ENCODE measurements around the gene ST6GAL1.
A peak's percentile ranks its signal among the peaks of the same experiment; 100 is the strongest.

Gene ST6GAL1

GRCh38 chr3:186937017-186937875 is 6.9 kb downstream of the ST6GAL1 start:
- no peak overlapping the region for H2BK5ac ChIP-seq (ENCODE audit: low read depth, low read length, poor library complexity, severe bottlenecking)
- H3K14ac ChIP-seq (ENCODE audit: low read length in 2 of 2) = no peak overlapping the region
- no peak overlapping the region for H4K8ac ChIP-seq (ENCODE audit: low read length)
- H3K4me1 ChIP-seq (ENCODE audit: control insufficient read depth, insufficient read depth, low read depth, low read length) = peaks cover 8% of the 10 kb centered on the region
- H2BK12ac ChIP-seq (ENCODE audit: low read length in 2 of 2) = peak overlapping the region in 1 of 2 experiments; percentile 52
- no peak overlapping the region for H3K23ac ChIP-seq (ENCODE audit: low read length in 2 of 2)
- H3K9me3 ChIP-seq (ENCODE audit: control insufficient read depth, low read length) = no peaks in the 10 kb centered on the region
- H3K4me2 ChIP-seq (ENCODE audit: low read length, poor library complexity, severe bottlenecking) = no peak overlapping the region
- WGBS = 96% methylated on average over 9 of the region's 10 CpGs
- no peak overlapping the region for H3K4me3 ChIP-seq (ENCODE audit: insufficient read depth in 1 of 2, low read depth in 1 of 2, low read length in 2 of 2)
- no peak overlapping the region for H2AK5ac ChIP-seq (ENCODE audit: low read length, severe bottlenecking)
- no peak for DNase-seq
- H3K4ac ChIP-seq (ENCODE audit: low read depth in 1 of 2, low read length in 2 of 2) = no peak overlapping the region
- no peak overlapping the region for H3K27ac ChIP-seq (ENCODE audit: low read length, poor library complexity, severe bottlenecking)
- H2AFZ ChIP-seq (ENCODE audit: low read depth, low read length) = no peak overlapping the region
- peaks cover 42% of the 10 kb centered on the region for H3K79me1 ChIP-seq (replicated peaks; ENCODE audit: low read length, poor library complexity, severe bottlenecking)
- H3K36me3 ChIP-seq (ENCODE audit: control insufficient read depth in 1 of 2, insufficient read depth in 2 of 2, low read depth in 1 of 2, low read length in 2 of 2) = no peaks in the 10 kb centered on the region
- peaks cover 0 to 14% of the 10 kb centered on the region in 2 experiments for H3K27me3 ChIP-seq (ENCODE audit: control insufficient read depth in 1 of 2, insufficient read depth in 1 of 2, low read length in 2 of 2)
- no peak overlapping the region for H3K9ac ChIP-seq (ENCODE audit: low read length)
- H4K91ac ChIP-seq (ENCODE audit: low read length) = no peak overlapping the region
- H2BK15ac ChIP-seq (ENCODE audit: low read depth, poor library complexity, severe bottlenecking) = no peak overlapping the region
- no peak overlapping the region for H3K18ac ChIP-seq (ENCODE audit: low read depth in 1 of 2, low read length in 2 of 2)
- H2BK120ac ChIP-seq (ENCODE audit: low read depth, low read length) = no peak overlapping the region

GRCh38 chr3:186938716-186939115 is 8.4 kb downstream of the ST6GAL1 start:
- no peak overlapping the region for H3K4me3 ChIP-seq (ENCODE audit: insufficient read depth in 1 of 2, low read depth in 1 of 2, low read length in 2 of 2)
- no peak overlapping the region for H3K4me2 ChIP-seq (ENCODE audit: low read length, poor library complexity, severe bottlenecking)
- WGBS = 89% methylated on average over 5 of the region's 6 CpGs
- no peak overlapping the region for H3K27ac ChIP-seq (ENCODE audit: low read length, poor library complexity, severe bottlenecking)
- no peak overlapping the region for H3K4ac ChIP-seq (ENCODE audit: low read depth in 1 of 2, low read length in 2 of 2)
- no peak overlapping the region for H3K14ac ChIP-seq (ENCODE audit: low read length in 2 of 2)
- H3K9me3 ChIP-seq (ENCODE audit: control insufficient read depth, low read length) = no peaks in the 10 kb centered on the region
- no peak overlapping the region for H2BK120ac ChIP-seq (ENCODE audit: low read depth, low read length)
- H2BK15ac ChIP-seq (ENCODE audit: low read depth, poor library complexity, severe bottlenecking) = no peak overlapping the region
- no peak overlapping the region for H3K18ac ChIP-seq (ENCODE audit: low read depth in 1 of 2, low read length in 2 of 2)
- H3K79me1 ChIP-seq (replicated peaks; ENCODE audit: low read length, poor library complexity, severe bottlenecking) = peaks cover 39% of the 10 kb centered on the region
- H4K91ac ChIP-seq (ENCODE audit: low read length) = no peak overlapping the region
- no peak overlapping the region for H3K23ac ChIP-seq (ENCODE audit: low read length in 2 of 2)
- H2BK5ac ChIP-seq (ENCODE audit: low read depth, low read length, poor library complexity, severe bottlenecking) = no peak overlapping the region
- no peak overlapping the region for H2AK5ac ChIP-seq (ENCODE audit: low read length, severe bottlenecking)
- no peak overlapping the region for H2AFZ ChIP-seq (ENCODE audit: low read depth, low read length)
- peaks cover 0 to 2% of the 10 kb centered on the region in 2 experiments for H3K36me3 ChIP-seq (ENCODE audit: control insufficient read depth in 1 of 2, insufficient read depth in 2 of 2, low read depth in 1 of 2, low read length in 2 of 2)
- H3K9ac ChIP-seq (ENCODE audit: low read length) = no peak overlapping the region
- no peak overlapping the region for H4K8ac ChIP-seq (ENCODE audit: low read length)
- H2BK12ac ChIP-seq (ENCODE audit: low read length in 2 of 2) = no peak overlapping the region
- peaks cover 2% of the 10 kb centered on the region for H3K4me1 ChIP-seq (ENCODE audit: control insufficient read depth, insufficient read depth, low read depth, low read length)
- peak; percentile 40 for DNase-seq
- peaks cover 0 to under 1% of the 10 kb centered on the region in 2 experiments for H3K27me3 ChIP-seq (ENCODE audit: control insufficient read depth in 1 of 2, insufficient read depth in 1 of 2, low read length in 2 of 2)

- WGBS = 91% methylated on average over 5 of the region's 5 CpGs
- no peak overlapping the region for H3K4ac ChIP-seq (ENCODE audit: low read depth in 1 of 2, low read length in 2 of 2)
- H3K9me3 ChIP-seq (ENCODE audit: control insufficient read depth, low read length) = no peaks in the 10 kb centered on the region
- H3K18ac ChIP-seq (ENCODE audit: low read depth in 1 of 2, low read length in 2 of 2) = no peak overlapping the region
- H2BK12ac ChIP-seq (ENCODE audit: low read length in 2 of 2) = no peak overlapping the region
- peaks cover 2% of the 10 kb centered on the region for H3K4me1 ChIP-seq (ENCODE audit: control insufficient read depth, insufficient read depth, low read depth, low read length)
- H2AFZ ChIP-seq (ENCODE audit: low read depth, low read length) = no peak overlapping the region
- no peak overlapping the region for H3K9ac ChIP-seq (ENCODE audit: low read length)
- no peak overlapping the region for H2BK5ac ChIP-seq (ENCODE audit: low read depth, low read length, poor library complexity, severe bottlenecking)
- H3K27ac ChIP-seq (ENCODE audit: low read length, poor library complexity, severe bottlenecking) = no peak overlapping the region
- H2AK5ac ChIP-seq (ENCODE audit: low read length, severe bottlenecking) = no peak overlapping the region
- no peak for DNase-seq
- H3K36me3 ChIP-seq (ENCODE audit: control insufficient read depth in 1 of 2, insufficient read depth in 2 of 2, low read depth in 1 of 2, low read length in 2 of 2) = peaks cover 0 to 2% of the 10 kb centered on the region in 2 experiments
- no peak overlapping the region for H3K23ac ChIP-seq (ENCODE audit: low read length in 2 of 2)
- no peak overlapping the region for H3K4me3 ChIP-seq (ENCODE audit: insufficient read depth in 1 of 2, low read depth in 1 of 2, low read length in 2 of 2)
- no peak overlapping the region for H3K14ac ChIP-seq (ENCODE audit: low read length in 2 of 2)
- no peak overlapping the region for H3K4me2 ChIP-seq (ENCODE audit: low read length, poor library complexity, severe bottlenecking)
- no peaks in the 10 kb centered on the region for H3K27me3 ChIP-seq (ENCODE audit: control insufficient read depth in 1 of 2, insufficient read depth in 1 of 2, low read length in 2 of 2)
- H2BK120ac ChIP-seq (ENCODE audit: low read depth, low read length) = no peak overlapping the region
- H2BK15ac ChIP-seq (ENCODE audit: low read depth, poor library complexity, severe bottlenecking) = no peak overlapping the region
- peaks cover 35% of the 10 kb centered on the region for H3K79me1 ChIP-seq (replicated peaks; ENCODE audit: low read length, poor library complexity, severe bottlenecking)
- H4K91ac ChIP-seq (ENCODE audit: low read length) = no peak overlapping the region
- no peak overlapping the region for H4K8ac ChIP-seq (ENCODE audit: low read length)
Observed at GRCh38 chr3:186939536-186939935, 9.2 kb downstream of the ST6GAL1 start.

GRCh38 chr3:186940967-186941366 is 10.6 kb downstream of the ST6GAL1 start:
- Histone ChIP-seq H2AFZ (ENCODE audit: low read depth, low read length) (no peak overlapping the region), H4K8ac (ENCODE audit: low read length) (no peak overlapping the region), H2BK5ac (ENCODE audit: low read depth, low read length, poor library complexity, severe bottlenecking) (no peak overlapping the region), H2BK120ac (ENCODE audit: low read depth, low read length) (no peak overlapping the region), H3K27ac (ENCODE audit: low read length, poor library complexity, severe bottlenecking) (no peak overlapping the region), H3K23ac (ENCODE audit: low read length in 2 of 2) (no peak overlapping the region), H2AK5ac (ENCODE audit: low read length, severe bottlenecking) (no peak overlapping the region), H3K9me3 (ENCODE audit: control insufficient read depth, low read length) (no peaks in the 10 kb centered on the region), H3K14ac (ENCODE audit: low read length in 2 of 2) (no peak overlapping the region), H2BK15ac (ENCODE audit: low read depth, poor library complexity, severe bottlenecking) (no peak overlapping the region), H3K4me3 (ENCODE audit: insufficient read depth in 1 of 2, low read depth in 1 of 2, low read length in 2 of 2) (no peak overlapping the region), H3K4ac (ENCODE audit: low read depth in 1 of 2, low read length in 2 of 2) (no peak overlapping the region), H3K27me3 (ENCODE audit: control insufficient read depth in 1 of 2, insufficient read depth in 1 of 2, low read length in 2 of 2) (no peaks in the 10 kb centered on the region), H3K9ac (ENCODE audit: low read length) (no peak overlapping the region), H3K4me1 (ENCODE audit: control insufficient read depth, insufficient read depth, low read depth, low read length) (peaks cover 4% of the 10 kb centered on the region), H3K4me2 (ENCODE audit: low read length, poor library complexity, severe bottlenecking) (no peak overlapping the region), H3K79me1 (replicated peaks; ENCODE audit: low read length, poor library complexity, severe bottlenecking) (peaks cover 31% of the 10 kb centered on the region), H3K18ac (ENCODE audit: low read depth in 1 of 2, low read length in 2 of 2) (no peak overlapping the region), H2BK12ac (ENCODE audit: low read length in 2 of 2) (no peak overlapping the region), H4K91ac (ENCODE audit: low read length) (no peak overlapping the region), H3K36me3 (ENCODE audit: control insufficient read depth in 1 of 2, insufficient read depth in 2 of 2, low read depth in 1 of 2, low read length in 2 of 2) (peaks cover 0 to 2% of the 10 kb centered on the region in 2 experiments)
- DNase-seq = peak; percentile 32
- 36% methylated on average over 4 of the region's 4 CpGs for WGBS
